Retinal pigment epithelial cell (primary cell): Measurements from ENCODE around the gene MS4A2.
"Not testable (repeated sequence)": the region's sequence is repeated elsewhere in the genome, so short reads cannot be mapped to it uniquely, and the experiment has no call there.

Experiments used
- DNase-seq: peaks from one replicate; pipeline ENCODE4 v3.0.0-alpha.2; 2010; ENCODE audit warnings: low read depth
- H3K4me3 ChIP-seq: 2 replicates; pipeline ENCODE4 v1.5.1; 2011; ENCODE audit warnings: mild to moderate bottlenecking, low read length, control low read depth, moderate library complexity
- CTCF ChIP-seq: conservative IDR thresholded peaks from 2 replicates; pipeline ENCODE4 v1.5.1; 2011; ENCODE audit warnings: low read depth, low read length, control low read depth, inconsistent platforms

The MS4A2 gene

GRCh38 chr11:60084631-60085273 lies 3.7 kb upstream of the MS4A2 start:
- TF ChIP-seq CTCF, result no peak
- DNase-seq, result no peak
- H3K4me3 ChIP-seq, result no peak overlapping the region

- DNase-seq, result no peak
- TF ChIP-seq CTCF, result no peak
- H3K4me3 ChIP-seq, result no peak overlapping the region
Measured at GRCh38 chr11:60085909-60086308, 2.6 kb upstream of the MS4A2 start.

- H3K4me3 ChIP-seq, result no peak overlapping the region
- no peak for DNase-seq
- no peak for TF ChIP-seq CTCF
Measured at GRCh38 chr11:60087239-60087638, 1.2 kb upstream of the MS4A2 start.

- H3K4me3 ChIP-seq, result no peak overlapping the region
- no peak for TF ChIP-seq CTCF
- no peak for DNase-seq
Measured at GRCh38 chr11:60095477-60096120, 7.1 kb downstream of the MS4A2 start.

- DNase-seq, result no peak
- no peak for TF ChIP-seq CTCF
Measured at GRCh38 chr11:60097189-60097588, 8.7 kb downstream of the MS4A2 start.

GRCh38 chr11:60098508-60098907 lies 10.0 kb downstream of the MS4A2 start:
- H3K4me3 ChIP-seq, result no peak overlapping the region
- DNase-seq, result no peak
- TF ChIP-seq CTCF, result no peak

More at GRCh38 chr11:60097189-60097588, 8.7 kb downstream of the MS4A2 start:
- H3K4me3 ChIP-seq, result no peak overlapping the region

GRCh38 chr11:60100516-60100915 lies 12.1 kb downstream of the MS4A2 start:
- no peak overlapping the region for H3K4me3 ChIP-seq
- DNase-seq, result no peak
- no peak for TF ChIP-seq CTCF

GRCh38 chr11:60101368-60101767 lies 12.9 kb downstream of the MS4A2 start:
- DNase-seq, result not testable (repeated sequence)

GRCh38 chr11:60104471-60105115 lies 16.1 kb downstream of the MS4A2 start:
- not testable (repeated sequence) for H3K4me3 ChIP-seq, DNase-seq

More at GRCh38 chr11:60101368-60101767, 12.9 kb downstream of the MS4A2 start:
- H3K4me3 ChIP-seq, result not testable (repeated sequence)

- H3K4me3 ChIP-seq, DNase-seq: not testable (repeated sequence)
Measured at GRCh38 chr11:60108631-60109030, 20.2 kb downstream of the MS4A2 start.
